Measurements from ENCODE around the gene SEZ6L. TPM values are rescaled to one million over a fixed set of nuclear protein-coding genes. Genes with fewer than 3 reads are reported as not detected.

SEZ6L gene
- polyA plus RNA-seq, 1 donor from 2014 or later = 31.9 TPM

DNA sequence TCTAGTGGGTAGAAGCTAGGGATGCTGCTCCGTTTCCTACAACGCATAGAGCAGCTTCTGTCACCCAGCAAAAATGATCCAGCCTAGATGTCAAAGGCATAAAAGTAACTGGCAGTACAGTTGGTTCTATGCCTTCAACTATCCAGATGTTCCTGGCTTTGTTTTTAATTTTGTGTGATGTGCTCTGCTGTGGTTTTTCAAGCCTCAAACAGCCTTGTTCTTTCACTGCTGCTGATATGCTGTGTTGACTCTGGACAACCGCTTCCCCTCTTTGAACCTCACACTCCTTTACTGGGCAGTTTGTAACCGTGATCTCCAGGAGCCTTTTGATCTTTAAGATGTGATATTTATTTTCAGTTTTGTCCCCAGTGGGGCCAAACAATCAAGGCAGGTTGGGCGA is 116.4 kb downstream of the SEZ6L start:
- no peak for TF ChIP-seq POLR2AphosphoS5 (IDR thresholded peaks at IDR 0.05)
- no peak for TF ChIP-seq RAD21 (conservative IDR thresholded peaks at IDR 0.05)
- no peak for TF ChIP-seq TAF1 (IDR thresholded peaks at IDR 0.05; ENCODE audit: low read depth)
- TF ChIP-seq SMC3 (conservative IDR thresholded peaks at IDR 0.05; ENCODE audit: poor library complexity) = no peak
- TF ChIP-seq EZH2 (IDR thresholded peaks at IDR 0.05; ENCODE audit: borderline replicate concordance, insufficient read depth, low read length, poor library complexity, severe bottlenecking) = no peak
- TF ChIP-seq EP300 (conservative IDR thresholded peaks at IDR 0.05; ENCODE audit: poor library complexity, severe bottlenecking) = no peak
- TF ChIP-seq, protein P1, sequence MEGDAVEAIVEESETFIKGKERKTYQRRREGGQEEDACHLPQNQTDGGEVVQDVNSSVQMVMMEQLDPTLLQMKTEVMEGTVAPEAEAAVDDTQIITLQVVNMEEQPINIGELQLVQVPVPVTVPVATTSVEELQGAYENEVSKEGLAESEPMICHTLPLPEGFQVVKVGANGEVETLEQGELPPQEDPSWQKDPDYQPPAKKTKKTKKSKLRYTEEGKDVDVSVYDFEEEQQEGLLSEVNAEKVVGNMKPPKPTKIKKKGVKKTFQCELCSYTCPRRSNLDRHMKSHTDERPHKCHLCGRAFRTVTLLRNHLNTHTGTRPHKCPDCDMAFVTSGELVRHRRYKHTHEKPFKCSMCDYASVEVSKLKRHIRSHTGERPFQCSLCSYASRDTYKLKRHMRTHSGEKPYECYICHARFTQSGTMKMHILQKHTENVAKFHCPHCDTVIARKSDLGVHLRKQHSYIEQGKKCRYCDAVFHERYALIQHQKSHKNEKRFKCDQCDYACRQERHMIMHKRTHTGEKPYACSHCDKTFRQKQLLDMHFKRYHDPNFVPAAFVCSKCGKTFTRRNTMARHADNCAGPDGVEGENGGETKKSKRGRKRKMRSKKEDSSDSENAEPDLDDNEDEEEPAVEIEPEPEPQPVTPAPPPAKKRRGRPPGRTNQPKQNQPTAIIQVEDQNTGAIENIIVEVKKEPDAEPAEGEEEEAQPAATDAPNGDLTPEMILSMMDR (IDR thresholded peaks at IDR 0.05; ENCODE audit: poor library complexity, severe bottlenecking) = no peak
- no peak for TF ChIP-seq MXI1 (conservative IDR thresholded peaks at IDR 0.05; ENCODE audit: poor library complexity, severe bottlenecking)
- TF ChIP-seq, protein P2, sequence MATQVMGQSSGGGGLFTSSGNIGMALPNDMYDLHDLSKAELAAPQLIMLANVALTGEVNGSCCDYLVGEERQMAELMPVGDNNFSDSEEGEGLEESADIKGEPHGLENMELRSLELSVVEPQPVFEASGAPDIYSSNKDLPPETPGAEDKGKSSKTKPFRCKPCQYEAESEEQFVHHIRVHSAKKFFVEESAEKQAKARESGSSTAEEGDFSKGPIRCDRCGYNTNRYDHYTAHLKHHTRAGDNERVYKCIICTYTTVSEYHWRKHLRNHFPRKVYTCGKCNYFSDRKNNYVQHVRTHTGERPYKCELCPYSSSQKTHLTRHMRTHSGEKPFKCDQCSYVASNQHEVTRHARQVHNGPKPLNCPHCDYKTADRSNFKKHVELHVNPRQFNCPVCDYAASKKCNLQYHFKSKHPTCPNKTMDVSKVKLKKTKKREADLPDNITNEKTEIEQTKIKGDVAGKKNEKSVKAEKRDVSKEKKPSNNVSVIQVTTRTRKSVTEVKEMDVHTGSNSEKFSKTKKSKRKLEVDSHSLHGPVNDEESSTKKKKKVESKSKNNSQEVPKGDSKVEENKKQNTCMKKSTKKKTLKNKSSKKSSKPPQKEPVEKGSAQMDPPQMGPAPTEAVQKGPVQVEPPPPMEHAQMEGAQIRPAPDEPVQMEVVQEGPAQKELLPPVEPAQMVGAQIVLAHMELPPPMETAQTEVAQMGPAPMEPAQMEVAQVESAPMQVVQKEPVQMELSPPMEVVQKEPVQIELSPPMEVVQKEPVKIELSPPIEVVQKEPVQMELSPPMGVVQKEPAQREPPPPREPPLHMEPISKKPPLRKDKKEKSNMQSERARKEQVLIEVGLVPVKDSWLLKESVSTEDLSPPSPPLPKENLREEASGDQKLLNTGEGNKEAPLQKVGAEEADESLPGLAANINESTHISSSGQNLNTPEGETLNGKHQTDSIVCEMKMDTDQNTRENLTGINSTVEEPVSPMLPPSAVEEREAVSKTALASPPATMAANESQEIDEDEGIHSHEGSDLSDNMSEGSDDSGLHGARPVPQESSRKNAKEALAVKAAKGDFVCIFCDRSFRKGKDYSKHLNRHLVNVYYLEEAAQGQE (IDR thresholded peaks at IDR 0.05; ENCODE audit: borderline replicate concordance) = no peak
- no peaks in the 10 kb centered on the region for H3F3A ChIP-seq (ENCODE audit: insufficient read depth, low read length, poor library complexity, severe bottlenecking)
- no peaks in the 10 kb centered on the region for H4K20me1 ChIP-seq (ENCODE audit: insufficient read depth)
- H3K9me2 ChIP-seq (ENCODE audit: insufficient read depth, low read length) = no peaks in the 10 kb centered on the region
- H3K4me3 ChIP-seq (ENCODE audit: low read length) = no peak overlapping the region
- H3K79me2 ChIP-seq (replicated peaks; ENCODE audit: insufficient read depth, low read length) = no peaks in the 10 kb centered on the region
- no peaks in the 10 kb centered on the region for H3K9me3 ChIP-seq (ENCODE audit: low read length)
- no peaks in the 10 kb centered on the region for H3K36me3 ChIP-seq (ENCODE audit: insufficient read depth, low read length)
- H3K27me3 ChIP-seq (ENCODE audit: insufficient read depth, low read depth, low read length) = no peaks in the 10 kb centered on the region
- H2AFZ ChIP-seq (ENCODE audit: low read depth, low read length) = no peak overlapping the region
- H3K9ac ChIP-seq (ENCODE audit: low read length) = no peak overlapping the region
- no peak overlapping the region for H3K4me2 ChIP-seq (ENCODE audit: low read length)
- no peak overlapping the region for H3K27ac ChIP-seq (ENCODE audit: low read length)

DNA sequence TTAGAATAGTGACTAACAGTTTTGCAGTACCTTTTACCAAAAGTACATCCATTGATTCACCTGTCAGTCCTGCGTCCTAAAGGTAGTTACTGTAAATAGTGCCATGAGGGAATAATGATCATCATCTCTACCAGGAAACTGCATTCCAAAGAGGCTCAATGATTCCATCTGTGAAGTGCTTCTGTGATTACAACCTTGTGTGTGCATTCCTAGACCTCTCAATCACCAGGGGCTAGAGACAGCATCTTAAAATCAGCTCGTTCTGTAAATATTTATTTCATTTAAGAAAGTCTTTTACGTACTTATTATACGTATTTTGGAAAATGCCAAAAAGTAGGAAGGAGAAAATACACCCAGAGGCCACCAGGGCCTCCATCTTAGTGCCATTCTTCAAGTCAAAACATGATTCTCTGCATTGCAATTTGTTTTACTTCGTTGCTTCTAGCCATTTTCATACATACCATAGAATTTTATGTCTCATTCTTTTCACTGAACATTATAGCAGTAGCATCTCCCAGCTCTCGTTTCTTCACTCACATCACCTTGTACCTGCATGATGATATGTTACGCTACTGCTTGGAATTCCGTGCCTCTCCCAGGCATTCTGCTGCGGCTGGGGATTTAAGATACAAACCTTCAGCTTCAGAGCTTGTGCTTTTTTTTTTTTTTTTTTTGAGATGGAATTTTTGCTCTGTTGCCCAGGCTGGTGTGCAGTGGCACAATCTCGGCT is 117.0 kb downstream of the SEZ6L start:
- no peaks in the 10 kb centered on the region for H3K36me3 ChIP-seq (ENCODE audit: insufficient read depth, low read length)
- H3K79me2 ChIP-seq (replicated peaks; ENCODE audit: insufficient read depth, low read length) = no peaks in the 10 kb centered on the region
- TF ChIP-seq TAF1 (IDR thresholded peaks at IDR 0.05; ENCODE audit: low read depth) (no peak), EZH2 (IDR thresholded peaks at IDR 0.05; ENCODE audit: borderline replicate concordance, insufficient read depth, low read length, poor library complexity, severe bottlenecking) (no peak), EP300 (conservative IDR thresholded peaks at IDR 0.05; ENCODE audit: poor library complexity, severe bottlenecking) (no peak), MXI1 (conservative IDR thresholded peaks at IDR 0.05; ENCODE audit: poor library complexity, severe bottlenecking) (no peak), POLR2AphosphoS5 (IDR thresholded peaks at IDR 0.05) (no peak), SMC3 (conservative IDR thresholded peaks at IDR 0.05; ENCODE audit: poor library complexity) (no peak), RAD21 (conservative IDR thresholded peaks at IDR 0.05) (no peak)
- TF ChIP-seq, protein P1 (IDR thresholded peaks at IDR 0.05; ENCODE audit: poor library complexity, severe bottlenecking) = no peak
- TF ChIP-seq, protein P2 (IDR thresholded peaks at IDR 0.05; ENCODE audit: borderline replicate concordance) = no peak
- H3F3A ChIP-seq (ENCODE audit: insufficient read depth, low read length, poor library complexity, severe bottlenecking) = no peaks in the 10 kb centered on the region
- no peaks in the 10 kb centered on the region for H3K27me3 ChIP-seq (ENCODE audit: insufficient read depth, low read depth, low read length)
- no peak overlapping the region for H3K9ac ChIP-seq (ENCODE audit: low read length)
- no peaks in the 10 kb centered on the region for H3K9me2 ChIP-seq (ENCODE audit: insufficient read depth, low read length)
- H4K20me1 ChIP-seq (ENCODE audit: insufficient read depth) = no peaks in the 10 kb centered on the region
- no peak overlapping the region for H3K4me3 ChIP-seq (ENCODE audit: low read length)
- no peak overlapping the region for H3K4me2 ChIP-seq (ENCODE audit: low read length)
- H2AFZ ChIP-seq (ENCODE audit: low read depth, low read length) = no peak overlapping the region
- no peaks in the 10 kb centered on the region for H3K9me3 ChIP-seq (ENCODE audit: low read length)
- H3K27ac ChIP-seq (ENCODE audit: low read length) = no peak overlapping the region

All from neural cell (in vitro differentiated cells).